Choroid plexus epithelial cell (primary cell): Measurements from ENCODE around the gene LZIC.
A peak's percentile ranks its signal among the peaks of the same experiment; 100 is the strongest.

ENCODE experiments used
- DNase-seq: peaks from one replicate; pipeline ENCODE4 v3.0.0-alpha.2; 2010; ENCODE audit warnings: low read depth
- H3K4me3 ChIP-seq: 2 replicates; pipeline ENCODE4 v1.5.1; 2011; ENCODE audit warnings: low read depth, mild to moderate bottlenecking, control low read depth, low read length, moderate library complexity
- TF ChIP-seq, protein P1 (sequence below): conservative IDR thresholded peaks from 2 replicates; pipeline ENCODE4 v1.5.1; 2011; ENCODE audit warnings: low read depth, mild to moderate bottlenecking, control low read depth, inconsistent platforms, low read length, moderate library complexity

LZIC gene

DNA sequence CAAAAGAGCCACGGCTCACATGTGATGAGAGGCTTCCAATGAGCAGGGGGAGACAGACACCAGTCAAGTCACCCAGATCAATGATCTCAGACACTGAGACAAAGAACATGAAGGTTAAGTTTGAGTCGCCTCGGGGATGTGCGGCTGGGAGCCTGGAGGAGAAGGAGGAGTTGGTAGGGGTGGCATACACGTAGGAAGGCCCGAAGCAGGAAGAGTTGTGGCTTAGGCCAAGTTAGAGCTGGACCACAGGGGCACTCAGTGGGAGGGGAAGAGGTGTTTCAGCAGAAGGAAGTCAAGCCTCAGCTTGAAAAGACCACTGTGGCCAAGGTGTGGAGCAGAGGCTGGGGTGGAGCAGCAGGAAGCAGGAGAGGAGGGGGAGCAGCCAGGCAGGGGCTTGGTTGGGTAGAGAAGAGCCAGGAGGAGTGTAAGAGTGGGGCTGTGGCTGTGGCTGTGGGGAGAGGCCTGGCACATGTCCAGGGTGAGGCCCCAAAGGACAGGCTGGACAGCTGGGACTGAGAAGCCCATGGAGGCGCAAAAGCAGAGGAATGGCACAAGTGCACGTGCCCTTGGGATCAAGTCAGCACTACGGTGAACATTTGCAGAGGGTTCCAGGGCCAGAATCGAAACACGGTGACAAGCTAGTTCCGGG, 60.8 kb downstream of the LZIC start:
- TF ChIP-seq, protein P1, sequence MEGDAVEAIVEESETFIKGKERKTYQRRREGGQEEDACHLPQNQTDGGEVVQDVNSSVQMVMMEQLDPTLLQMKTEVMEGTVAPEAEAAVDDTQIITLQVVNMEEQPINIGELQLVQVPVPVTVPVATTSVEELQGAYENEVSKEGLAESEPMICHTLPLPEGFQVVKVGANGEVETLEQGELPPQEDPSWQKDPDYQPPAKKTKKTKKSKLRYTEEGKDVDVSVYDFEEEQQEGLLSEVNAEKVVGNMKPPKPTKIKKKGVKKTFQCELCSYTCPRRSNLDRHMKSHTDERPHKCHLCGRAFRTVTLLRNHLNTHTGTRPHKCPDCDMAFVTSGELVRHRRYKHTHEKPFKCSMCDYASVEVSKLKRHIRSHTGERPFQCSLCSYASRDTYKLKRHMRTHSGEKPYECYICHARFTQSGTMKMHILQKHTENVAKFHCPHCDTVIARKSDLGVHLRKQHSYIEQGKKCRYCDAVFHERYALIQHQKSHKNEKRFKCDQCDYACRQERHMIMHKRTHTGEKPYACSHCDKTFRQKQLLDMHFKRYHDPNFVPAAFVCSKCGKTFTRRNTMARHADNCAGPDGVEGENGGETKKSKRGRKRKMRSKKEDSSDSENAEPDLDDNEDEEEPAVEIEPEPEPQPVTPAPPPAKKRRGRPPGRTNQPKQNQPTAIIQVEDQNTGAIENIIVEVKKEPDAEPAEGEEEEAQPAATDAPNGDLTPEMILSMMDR = no peak
- no peak overlapping the region for H3K4me3 ChIP-seq
- DNase-seq = no peak

DNA sequence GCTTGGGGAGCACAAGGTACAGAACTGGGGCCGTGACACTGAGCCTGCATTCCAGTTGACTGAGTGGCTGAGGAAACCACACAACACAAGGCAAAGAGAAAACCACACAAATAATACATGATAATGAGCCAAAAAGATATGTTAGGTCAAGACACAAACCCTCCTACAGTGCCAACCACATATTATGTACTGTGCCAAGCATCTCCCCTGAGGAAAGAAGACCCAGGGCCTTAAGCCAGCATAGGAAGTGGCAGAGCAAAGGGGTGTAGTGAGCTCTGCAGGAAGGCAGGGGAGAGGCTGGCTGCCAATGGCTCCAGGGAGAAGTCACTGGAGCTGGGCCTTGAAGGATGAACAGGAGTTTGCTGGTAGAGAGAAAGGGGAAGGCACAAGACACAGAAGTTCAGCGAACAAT, 61.3 kb downstream of the LZIC start:
- H3K4me3 ChIP-seq = no peak overlapping the region
- DNase-seq = peak; percentile 60

More for the DNA sequence above, 61.3 kb downstream of the LZIC start:
- TF ChIP-seq, protein P1 = no peak
